Effector memory CD8-positive, alpha-beta T cell (primary cell): ENCODE data around the gene FBXO8.

Experiments used
- ATAC-seq: fragments of 150-1000 bp; cut with Tn5 transposase; replicated peaks from 2 replicates; pipeline ENCODE4 v1.10.0; 2021; ENCODE audit warnings: mild to moderate bottlenecking, moderate library complexity
- DNase-seq, 3 experiments: peaks; one replicate each; pipeline ENCODE4 v3.0.0; 2021
- H3K27ac Mint-ChIP-seq, 2 donors: one replicate each; pipeline ENCODE4 v1.8.0; 2022; ENCODE audit warnings: mild to moderate bottlenecking in 2 of 2, mixed read lengths in 2 of 2, moderate library complexity in 2 of 2
- H3K27me3 Mint-ChIP-seq, 2 donors: one replicate each; pipeline ENCODE4 v1.8.0; 2022; ENCODE audit warnings: mixed read lengths in 2 of 2
- H3K36me3 Mint-ChIP-seq: one replicate; pipeline ENCODE4 v1.8.0; 2022; ENCODE audit warnings: mild to moderate bottlenecking, moderate library complexity, mixed read lengths; ENCODE audit not compliant: insufficient read depth
- H3K4me1 Mint-ChIP-seq, 2 donors: one replicate each; pipeline ENCODE4 v1.8.0; 2022; ENCODE audit warnings: low read depth in 2 of 2, mixed read lengths in 2 of 2
- H3K4me3 Mint-ChIP-seq, 2 donors: one replicate each; pipeline ENCODE4 v1.8.0; 2022; ENCODE audit warnings: mild to moderate bottlenecking in 2 of 2, mixed read lengths in 2 of 2, moderate library complexity in 2 of 2
- H3K9me3 Mint-ChIP-seq, 2 donors: one replicate each; pipeline ENCODE4 v1.8.0; 2022; ENCODE audit warnings: mixed read lengths in 2 of 2

Gene FBXO8

GRCh38 chr4:174218127-174218790 is 65.2 kb downstream of the FBXO8 start:
- ATAC-seq (no peak), DNase-seq (no peak)
- H3K27ac Mint-ChIP-seq = no peak overlapping the region
- H3K27me3 Mint-ChIP-seq = peaks cover 61 to 77% of the 10 kb centered on the region in 2 donors
- peak overlapping the region; percentile 35 to 49 for H3K4me3 Mint-ChIP-seq
- peaks cover 9% of the 10 kb centered on the region for H3K36me3 Mint-ChIP-seq
- no peaks in the 10 kb centered on the region for H3K9me3 Mint-ChIP-seq
- peaks cover 24 to 38% of the 10 kb centered on the region in 2 donors for H3K4me1 Mint-ChIP-seq

DNA sequence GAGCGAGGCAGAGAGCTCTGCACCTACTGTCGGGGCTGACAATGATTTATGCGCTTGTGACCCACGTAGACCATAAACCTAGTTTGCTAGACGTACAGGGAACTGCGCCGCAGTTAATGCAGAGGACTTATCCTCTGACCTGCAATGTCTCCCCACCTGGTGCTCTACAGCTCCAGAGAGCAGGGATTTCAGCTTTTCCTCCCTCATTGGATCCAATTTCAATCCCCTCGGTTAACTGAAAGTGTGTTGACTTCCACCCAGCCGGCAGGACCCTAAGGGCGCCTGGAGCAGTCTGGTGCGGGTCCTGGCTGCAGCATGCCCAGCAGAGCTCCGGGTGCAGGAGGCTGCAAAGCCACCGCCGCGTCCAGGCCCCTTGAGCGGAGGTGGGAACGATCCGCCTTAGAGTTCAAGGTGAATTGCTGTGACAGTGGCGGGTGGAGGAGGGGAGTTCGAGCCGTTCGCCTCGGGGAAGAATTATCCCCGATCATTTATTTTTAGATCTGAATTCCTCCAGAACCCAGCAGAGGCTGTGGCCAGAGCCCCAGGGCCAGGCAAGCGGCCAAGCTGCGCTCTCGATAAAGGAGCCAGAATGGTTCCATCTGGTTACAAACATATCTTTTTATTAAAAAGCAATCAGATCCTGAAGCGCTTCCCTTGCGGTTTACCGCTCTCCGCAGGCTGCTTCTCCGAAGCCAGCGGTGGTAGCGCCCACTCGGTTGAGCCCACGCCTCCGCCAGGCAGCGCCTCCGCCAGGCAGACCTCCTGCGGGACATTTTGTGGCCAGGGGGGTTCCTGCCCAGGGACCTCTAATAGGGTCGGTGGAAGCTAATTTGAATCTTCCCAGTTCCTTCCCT is 66.0 kb downstream of the FBXO8 start:
- no peak overlapping the region for H3K27ac Mint-ChIP-seq
- H3K27me3 Mint-ChIP-seq = peaks cover 63 to 82% of the 10 kb centered on the region in 2 donors
- H3K36me3 Mint-ChIP-seq = peaks cover 9% of the 10 kb centered on the region
- DNase-seq = no peak
- H3K9me3 Mint-ChIP-seq = no peaks in the 10 kb centered on the region
- H3K4me1 Mint-ChIP-seq = peaks cover 24 to 38% of the 10 kb centered on the region in 2 donors
- ATAC-seq = peak; percentile 27
- H3K4me3 Mint-ChIP-seq = peak overlapping the region; percentile 35 to 49

- Mint-ChIP-seq H3K27me3 (peaks cover 69 to 83% of the 10 kb centered on the region in 2 donors), H3K9me3 (no peaks in the 10 kb centered on the region), H3K4me1 (peaks cover 28 to 43% of the 10 kb centered on the region in 2 donors), H3K36me3 (peaks cover 9% of the 10 kb centered on the region), H3K4me3 (peak overlapping the region; percentile 35 to 49), H3K27ac (no peak overlapping the region)
- DNase-seq (no peak), ATAC-seq (no peak)
Measured at GRCh38 chr4:174216799-174217272, 66.6 kb downstream of the FBXO8 start.

- Mint-ChIP-seq H3K4me3 (peak overlapping the region; percentile 13 to 49), H3K27me3 (peaks cover 77 to 86% of the 10 kb centered on the region in 2 donors), H3K27ac (no peak overlapping the region), H3K36me3 (peaks cover 9% of the 10 kb centered on the region), H3K4me1 (peaks cover 34 to 48% of the 10 kb centered on the region in 2 donors), H3K9me3 (no peaks in the 10 kb centered on the region)
- ATAC-seq (no peak), DNase-seq (no peak)
Measured at GRCh38 chr4:174215961-174216680, 67.3 kb downstream of the FBXO8 start.

- no peak overlapping the region for H3K27ac Mint-ChIP-seq
- ATAC-seq (no peak), DNase-seq (no peak)
- peaks cover 85 to 92% of the 10 kb centered on the region in 2 donors for H3K27me3 Mint-ChIP-seq
- H3K4me1 Mint-ChIP-seq = peaks cover 34 to 48% of the 10 kb centered on the region in 2 donors
- H3K4me3 Mint-ChIP-seq = peak overlapping the region in 1 of 2 donors; percentile 73
- no peaks in the 10 kb centered on the region for H3K9me3 Mint-ChIP-seq
- H3K36me3 Mint-ChIP-seq = peaks cover 9% of the 10 kb centered on the region
Measured at GRCh38 chr4:174215057-174215456, 68.4 kb downstream of the FBXO8 start.

DNA sequence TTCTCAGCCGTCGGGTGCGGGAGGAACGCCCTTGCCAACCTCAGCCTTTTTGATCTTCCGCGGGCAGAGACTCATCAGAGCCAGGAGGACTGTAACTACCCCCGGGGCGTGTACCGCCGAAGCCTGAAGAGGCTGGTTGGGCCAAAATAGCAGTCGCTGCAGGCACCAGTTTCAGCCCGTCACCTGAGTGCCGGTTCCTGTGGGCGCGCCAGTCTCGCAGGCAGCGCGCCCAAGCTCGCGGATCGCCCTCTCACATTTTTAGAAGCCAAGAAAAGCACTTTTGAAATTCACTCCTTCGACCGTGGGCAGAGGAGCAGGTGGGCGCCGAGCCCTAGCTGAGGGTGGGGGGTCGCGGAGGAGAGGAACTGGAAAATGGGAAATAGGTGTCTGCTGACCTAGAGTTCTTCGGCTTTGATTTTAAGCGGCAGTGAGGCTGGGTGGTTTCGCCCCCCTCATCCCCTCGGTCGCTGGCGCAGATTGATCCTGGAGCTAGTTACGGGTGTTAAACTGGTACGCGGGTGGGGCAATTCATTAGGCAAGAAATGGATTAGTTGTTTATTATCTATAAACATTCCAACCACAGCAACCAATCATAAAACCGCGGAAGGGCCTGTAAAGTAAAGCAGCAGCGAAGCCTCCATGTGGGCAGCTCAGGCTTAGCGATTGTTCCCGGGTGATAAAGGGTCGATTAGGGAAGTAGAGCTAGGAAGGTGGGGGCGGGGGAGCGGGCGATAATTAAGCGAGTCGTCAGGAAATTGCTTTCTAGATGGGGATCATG is 69.2 kb downstream of the FBXO8 start:
- peaks cover 9% of the 10 kb centered on the region for H3K36me3 Mint-ChIP-seq
- H3K27me3 Mint-ChIP-seq = peaks cover 87 to 95% of the 10 kb centered on the region in 2 donors
- H3K9me3 Mint-ChIP-seq = no peaks in the 10 kb centered on the region
- DNase-seq (no peak), ATAC-seq (peak; percentile 67)
- H3K4me3 Mint-ChIP-seq = peak overlapping the region; percentile 43 to 73
- peak overlapping the region in 1 of 2 donors; percentile 9 for H3K27ac Mint-ChIP-seq
- H3K4me1 Mint-ChIP-seq = peaks cover 34 to 48% of the 10 kb centered on the region in 2 donors

GRCh38 chr4:174213731-174214100 is 69.8 kb downstream of the FBXO8 start:
- peaks cover 34 to 48% of the 10 kb centered on the region in 2 donors for H3K4me1 Mint-ChIP-seq
- ATAC-seq (no peak), DNase-seq (no peak)
- H3K27me3 Mint-ChIP-seq = peaks cover 87 to 92% of the 10 kb centered on the region in 2 donors
- peak overlapping the region; percentile 43 to 73 for H3K4me3 Mint-ChIP-seq
- no peak overlapping the region for H3K27ac Mint-ChIP-seq
- no peaks in the 10 kb centered on the region for H3K9me3 Mint-ChIP-seq
- H3K36me3 Mint-ChIP-seq = peaks cover 9% of the 10 kb centered on the region

GRCh38 chr4:174212061-174212460 is 71.4 kb downstream of the FBXO8 start:
- peaks cover 4% of the 10 kb centered on the region for H3K36me3 Mint-ChIP-seq
- no peak for DNase-seq
- peak overlapping the region; percentile 65 to 67 for H3K4me3 Mint-ChIP-seq
- no peaks in the 10 kb centered on the region for H3K9me3 Mint-ChIP-seq
- no peak overlapping the region for H3K27ac Mint-ChIP-seq
- no peak for ATAC-seq
- H3K4me1 Mint-ChIP-seq = peaks cover 30 to 39% of the 10 kb centered on the region in 2 donors
- peaks cover 72 to 76% of the 10 kb centered on the region in 2 donors for H3K27me3 Mint-ChIP-seq

DNA sequence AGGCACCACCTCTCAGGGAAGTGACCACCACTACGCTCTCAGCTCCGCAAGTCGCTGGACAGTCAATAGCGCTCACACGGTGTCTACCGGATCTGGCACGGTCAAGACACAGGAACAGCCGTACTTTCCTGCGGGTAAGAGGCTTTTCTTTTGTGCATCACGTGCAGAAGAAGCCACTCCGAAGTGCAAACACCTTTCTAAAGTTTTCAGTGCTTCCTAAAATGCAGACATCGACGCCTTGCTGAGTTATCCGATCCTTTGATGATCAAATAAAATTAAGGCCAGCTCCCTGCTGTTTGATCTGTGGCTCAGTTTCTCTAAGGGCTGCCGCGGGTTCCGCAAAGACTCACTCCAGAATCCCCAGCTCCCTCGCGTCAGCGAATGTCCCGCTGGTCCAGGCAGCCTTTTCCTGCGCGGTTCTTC is 71.8 kb downstream of the FBXO8 start:
- H3K9me3 Mint-ChIP-seq = no peaks in the 10 kb centered on the region
- H3K4me3 Mint-ChIP-seq = peak overlapping the region; percentile 65 to 67

GRCh38 chr4:174210952-174211490 is 72.4 kb downstream of the FBXO8 start:
- no peak overlapping the region for H3K4me3 Mint-ChIP-seq

More for the DNA sequence above, 71.8 kb downstream of the FBXO8 start:
- peaks cover 68 to 74% of the 10 kb centered on the region in 2 donors for H3K27me3 Mint-ChIP-seq
- H3K27ac Mint-ChIP-seq = no peak overlapping the region
- H3K36me3 Mint-ChIP-seq = peaks cover 4% of the 10 kb centered on the region
- DNase-seq = no peak
- peaks cover 30 to 36% of the 10 kb centered on the region in 2 donors for H3K4me1 Mint-ChIP-seq
- ATAC-seq = no peak

DNA sequence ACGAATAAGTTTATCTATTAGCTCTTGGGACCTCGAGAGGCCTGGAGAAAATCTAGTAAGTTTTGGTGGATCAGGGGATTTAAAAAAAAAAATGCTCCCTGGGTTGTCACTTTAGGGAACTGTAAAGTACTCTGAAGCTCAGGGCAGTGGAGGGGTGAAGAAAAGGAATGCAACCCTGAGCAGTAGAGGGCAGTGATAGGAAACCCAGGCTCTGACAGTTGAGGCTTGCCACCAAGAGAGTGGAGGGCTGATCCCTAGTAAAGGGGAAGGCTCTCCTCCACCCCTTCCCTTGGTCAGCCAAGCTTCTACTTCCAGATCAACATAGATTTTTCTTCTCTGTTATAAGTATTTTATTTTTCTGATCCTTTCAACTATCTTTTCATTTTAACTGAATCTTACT is 73.1 kb downstream of the FBXO8 start:
- Mint-ChIP-seq H3K4me1 (peaks cover 24 to 26% of the 10 kb centered on the region in 2 donors), H3K9me3 (no peaks in the 10 kb centered on the region), H3K27ac (no peak overlapping the region), H3K36me3 (peaks cover 4% of the 10 kb centered on the region), H3K27me3 (peaks cover 68 to 71% of the 10 kb centered on the region in 2 donors), H3K4me3 (no peak overlapping the region)
- ATAC-seq (no peak), DNase-seq (no peak)

More at GRCh38 chr4:174210952-174211490, 72.4 kb downstream of the FBXO8 start:
- DNase-seq = no peak
- H3K9me3 Mint-ChIP-seq = no peaks in the 10 kb centered on the region
- H3K27me3 Mint-ChIP-seq = peaks cover 68 to 74% of the 10 kb centered on the region in 2 donors
- H3K36me3 Mint-ChIP-seq = peaks cover 4% of the 10 kb centered on the region
- no peak overlapping the region for H3K27ac Mint-ChIP-seq
- H3K4me1 Mint-ChIP-seq = peaks cover 26 to 31% of the 10 kb centered on the region in 2 donors
- ATAC-seq = no peak

DNA sequence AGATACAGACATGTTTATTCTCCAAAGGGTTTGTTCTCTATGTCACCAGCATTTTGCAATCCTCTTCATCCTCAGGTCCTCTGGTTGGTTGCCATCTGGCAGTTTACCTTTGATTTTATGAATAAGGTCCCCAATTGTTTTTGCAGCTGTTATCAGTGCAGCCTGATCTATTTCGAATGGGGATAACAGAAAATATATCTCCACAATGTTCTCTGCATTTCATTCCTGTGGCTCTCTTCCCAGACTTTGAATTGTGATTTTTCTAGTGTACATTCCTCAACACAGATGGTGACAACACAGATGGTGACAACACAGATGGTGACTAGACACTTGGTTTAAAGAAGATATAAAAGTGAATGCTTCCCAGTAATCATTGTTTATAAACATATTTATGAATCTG is 74.1 kb downstream of the FBXO8 start:
- H3K27ac Mint-ChIP-seq = no peak overlapping the region
- DNase-seq (no peak), ATAC-seq (no peak)
- no peaks in the 10 kb centered on the region for H3K9me3 Mint-ChIP-seq
- H3K27me3 Mint-ChIP-seq = peaks cover 67 to 69% of the 10 kb centered on the region in 2 donors
- H3K36me3 Mint-ChIP-seq = no peaks in the 10 kb centered on the region
- H3K4me1 Mint-ChIP-seq = peaks cover 18 to 21% of the 10 kb centered on the region in 2 donors
- no peak overlapping the region for H3K4me3 Mint-ChIP-seq
